Lung (tissue), 12 donors: ENCODE data around the gene RPS2. TPM values are rescaled to one million over a fixed set of nuclear protein-coding genes. Genes with fewer than 3 reads are reported as not detected.
A peak's percentile ranks its signal among the peaks of the same experiment; 100 is the strongest.

Source experiments
- ATAC-seq: fragments of 200-7000 bp; cut with Tn5 transposase; one replicate; pipeline ENCODE4 v1.9.1; 2020; ENCODE audit warnings: moderate number of reproducible peaks; ENCODE audit not compliant: insufficient read depth, low FRiP score
- DNase-seq, 3 donors: peaks; one replicate each; pipeline ENCODE4 v3.0.0-alpha.2; 2013 to 2017
- H3K27ac ChIP-seq, 2 donors: one replicate each; pipeline ENCODE4 v1.5.1; 2013; ENCODE audit warnings: mild to moderate bottlenecking in 2 of 2, moderate library complexity in 2 of 2, control low read depth in 1 of 2, inconsistent platforms in 1 of 2, low read depth in 1 of 2, low read length in 1 of 2
- H3K27me3 ChIP-seq, 3 donors: one replicate each; pipeline ENCODE4 v1.5.1; 2013; ENCODE audit warnings: low read length in 2 of 3; ENCODE audit not compliant: control insufficient read depth in 3 of 3, insufficient read depth in 3 of 3
- H3K36me3 ChIP-seq, 4 donors: one replicate each; pipeline ENCODE4 v1.5.1; 2013; ENCODE audit warnings: low read length in 4 of 4, mild to moderate bottlenecking in 1 of 4, moderate library complexity in 1 of 4; ENCODE audit not compliant: control insufficient read depth in 4 of 4, insufficient read depth in 4 of 4
- H3K4me1 ChIP-seq, 5 donors: one replicate each; pipeline ENCODE4 v1.5.1; 2013; ENCODE audit warnings: low read length in 5 of 5, mild to moderate bottlenecking in 2 of 5, moderate library complexity in 1 of 5; ENCODE audit not compliant: control insufficient read depth in 5 of 5, insufficient read depth in 5 of 5
- H3K4me3 ChIP-seq: one replicate; pipeline ENCODE4 v1.5.1; 2013; ENCODE audit warnings: mild to moderate bottlenecking, control low read depth, moderate library complexity
- H3K9ac ChIP-seq, 2 donors: one replicate each; pipeline ENCODE4 v1.5.1; 2013; ENCODE audit warnings: low read length in 2 of 2, control low read depth in 1 of 2; ENCODE audit not compliant: insufficient read depth in 1 of 2
- H3K9me3 ChIP-seq, 4 donors: one replicate each; pipeline ENCODE4 v1.5.1; 2013; ENCODE audit warnings: low read length in 3 of 4, mild to moderate bottlenecking in 1 of 4, moderate library complexity in 1 of 4; ENCODE audit not compliant: control insufficient read depth in 4 of 4, insufficient read depth in 3 of 4
- CTCF ChIP-seq: IDR thresholded peaks from 2 replicates; pipeline ENCODE4 v1.5.1; 2012; ENCODE audit warnings: mild to moderate bottlenecking; ENCODE audit errors: control extremely low read depth, extremely low read depth
- WGBS, 2 donors: extraction: QIAGEN DNeasy Blood & Tissue Kit; methylation state at CpG; one replicate each; pipeline ENCODE4 v1.1.7; 2013; 5-methylcytosine and 5-hydroxymethylcytosine counted together
- polyA plus RNA-seq, 2 donors: library from polyadenylated mRNA; stranded (reverse); fragments of 200-250 nt; gene quantifications; one replicate each; pipeline ENCODE4 v1.2.1, GENCODE V29; 2013
- total RNA-seq, 2 donors: library from RNA; depleted of rRNA in 1 of 2; stranded (reverse); fragments of >200 nt in 1 of 2; gene quantifications; one replicate each; pipeline ENCODE4 v1.2.1, GENCODE V29; 2014 to 2021
- donor health status: control.
- donor health status: control.
- donor health status: Bipolar disorder and iron deficiency.
- donor health status: healthy.
- donor health status: DM: yes; HTN: yes; CAD: no.

The RPS2 gene
- total and polyA plus RNA-seq, 4 donors: 1,331 to 5,214 (median 2,779) TPM

GRCh38 chr16:1980030-1980769 lies 15.6 kb upstream of the RPS2 start:
- Histone ChIP-seq H3K9ac (no peak overlapping the region), H3K27ac (peak overlapping the region in 1 of 2 donors; percentile 79), H3K4me1 (peaks cover 0 to 12% (median 5%) of the 10 kb centered on the region in 5 donors), H3K4me3 (no peak overlapping the region), H3K9me3 (peaks cover 0 to 24% (median 0%) of the 10 kb centered on the region in 4 donors), H3K36me3 (peaks cover 0 to 34% (median 13%) of the 10 kb centered on the region in 4 donors), H3K27me3 (peaks cover 0 to 46% (median 33%) of the 10 kb centered on the region in 3 donors)
- WGBS, 2 donors: 2 to 7% methylated on average over 47 to 53 of the region's 53 CpGs
- DNase-seq (no peak), ATAC-seq (no peak)
- TF ChIP-seq CTCF: no peak

- 17 to 34% methylated on average over 60 to 70 of the region's 70 CpGs for WGBS, 2 donors
- H3K27ac ChIP-seq: peak overlapping the region in 1 of 2 donors; percentile 79
- H3K4me3 ChIP-seq: no peak overlapping the region
- DNase-seq (no peak), ATAC-seq (peak; percentile 53)
- peaks cover 0 to 46% (median 33%) of the 10 kb centered on the region in 3 donors for H3K27me3 ChIP-seq
- H3K36me3 ChIP-seq: peaks cover 0 to 41% (median 19%) of the 10 kb centered on the region in 4 donors
- peaks cover 0 to 24% (median 0%) of the 10 kb centered on the region in 4 donors for H3K9me3 ChIP-seq
- peaks cover 0 to 6% (median 0%) of the 10 kb centered on the region in 5 donors for H3K4me1 ChIP-seq
- H3K9ac ChIP-seq: no peak overlapping the region
- no peak for TF ChIP-seq CTCF
Measured at GRCh38 chr16:1979271-1980029, 14.8 kb upstream of the RPS2 start.

- DNase-seq: no peak
- peaks cover 0 to 46% (median 33%) of the 10 kb centered on the region in 3 donors for H3K27me3 ChIP-seq
- H3K4me3 ChIP-seq: peak overlapping the region; percentile 19
- no peak for TF ChIP-seq CTCF
- H3K4me1 ChIP-seq: peaks cover 0 to 5% (median 0%) of the 10 kb centered on the region in 5 donors
- H3K9me3 ChIP-seq: peaks cover 0 to 24% (median 0%) of the 10 kb centered on the region in 4 donors
- H3K27ac ChIP-seq: no peak overlapping the region
- H3K36me3 ChIP-seq: peaks cover 0 to 47% (median 20%) of the 10 kb centered on the region in 4 donors
- no peak for ATAC-seq
- 77% methylated on average over 36 to 37 of the region's 37 CpGs for WGBS, 2 donors
- H3K9ac ChIP-seq: no peak overlapping the region
Measured at GRCh38 chr16:1978476-1979120, 14.0 kb upstream of the RPS2 start.
